ENCODE data around the gene FAM174C. TPM values are rescaled to one million over a fixed set of nuclear protein-coding genes. Genes with fewer than 3 reads are reported as not detected.
A peak's percentile ranks its signal among the peaks of the same experiment; 100 is the strongest.

The FAM174C gene
- total RNA-seq, 1 experiment from 2014 or later = 77.1 TPM

- intact Hi-C loops (cut with micrococcal nuclease) = no loop called here
- ChIA-PET POLR2A (interaction anchor here (0.7 to 4.4 kb wide), 3 partner anchors 9 to 710 kb away, joined by 3 to 54 read pairs (median 3); partner anchors contain the start of gene CIRBP), RAD21 (ENCODE audit: low non-redundant PET in 1 of 2, low total read pairs in 2 of 2, uncharacterized antibody in 2 of 2, unreplicated experiment in 2 of 2) (interaction anchor here in 1 of 2 experiments (0.6 to 1.0 kb wide), 2 partner anchors 8 to 16 kb away, joined by 3 to 5 read pairs; no protein-coding TSS in a partner anchor), CTCF (interaction anchor here (0.8 to 1.0 kb wide), 2 partner anchors 15 to 16 kb away, joined by 3 to 4 read pairs; no protein-coding TSS in a partner anchor)
- Histone ChIP-seq H3K27me3 (ENCODE audit: insufficient read depth, low read length) (no peaks in the 10 kb centered on the region), H4K20me1 (ENCODE audit: insufficient read depth) (no peaks in the 10 kb centered on the region), H3K4me3 (replicated peaks in 1 of 2; ENCODE audit: low read depth in 1 of 2, low read length in 2 of 2) (peak overlapping the region; percentile 31 to 41), H3K4me1 (ENCODE audit: control insufficient read depth in 1 of 2, insufficient read depth in 2 of 2, low read length in 2 of 2) (peaks cover 52 to 94% of the 10 kb centered on the region in 2 experiments), H3K9ac (ENCODE audit: low read length) (peak overlapping the region; percentile 65), H3K9me3 (ENCODE audit: control insufficient read depth in 1 of 2, insufficient read depth in 1 of 2, low read depth in 1 of 2, low read length in 2 of 2) (no peaks in the 10 kb centered on the region), H3K9me2 (ENCODE audit: insufficient read depth) (no peaks in the 10 kb centered on the region), H3K79me2 (ENCODE audit: insufficient read depth, low read length) (peaks cover 39% of the 10 kb centered on the region), H2AFZ (ENCODE audit: low read depth, low read length, poor library complexity, severe bottlenecking) (no peak overlapping the region), H3K4me2 (ENCODE audit: low read length) (peak overlapping the region; percentile 76), H3K27ac (ENCODE audit: low read depth, low read length) (peak overlapping the region; percentile 90), H3K36me3 (ENCODE audit: control insufficient read depth in 1 of 2, insufficient read depth in 2 of 2, low read length in 2 of 2) (peaks cover 12 to 24% of the 10 kb centered on the region in 2 experiments)
- DNase-seq (ENCODE audit: low read depth, low spot score) = no peak
- TF ChIP-seq POLR2A (IDR thresholded peaks at IDR 0.05; ENCODE audit: borderline replicate concordance, extremely low read depth, insufficient read depth, insufficient read length) (no peak), ZFX (IDR thresholded peaks at IDR 0.05) (no peak), YY1 (IDR thresholded peaks at IDR 0.05; ENCODE audit: extremely low read depth, insufficient replicate concordance, low read depth, low read length) (no peak), CEBPB (IDR thresholded peaks at IDR 0.05; ENCODE audit: low read depth) (no peak), POLR2AphosphoS5 (IDR thresholded peaks at IDR 0.05; ENCODE audit: low read depth, low read length) (no peak), CBX3 (IDR thresholded peaks at IDR 0.05; ENCODE audit: low read depth) (no peak)
- ATAC-seq = peak; percentile 1; the same call in 1 of the 2 replicates
- BruUV-seq (replicated peaks) = no TSS peak
These were observed 15.2 kb upstream of the FAM174C start for GRCh38 chr19:1259876-1260748.
